ENCODE measurements around the gene IL1RL1. TPM values are rescaled to one million over a fixed set of nuclear protein-coding genes. Genes with fewer than 3 reads are reported as not detected.

Gene IL1RL1
- polyA plus RNA-seq, 2 of the 4 experiments (the other 2 are of a cell fraction): 0.04 to 0.84 TPM

DNA sequence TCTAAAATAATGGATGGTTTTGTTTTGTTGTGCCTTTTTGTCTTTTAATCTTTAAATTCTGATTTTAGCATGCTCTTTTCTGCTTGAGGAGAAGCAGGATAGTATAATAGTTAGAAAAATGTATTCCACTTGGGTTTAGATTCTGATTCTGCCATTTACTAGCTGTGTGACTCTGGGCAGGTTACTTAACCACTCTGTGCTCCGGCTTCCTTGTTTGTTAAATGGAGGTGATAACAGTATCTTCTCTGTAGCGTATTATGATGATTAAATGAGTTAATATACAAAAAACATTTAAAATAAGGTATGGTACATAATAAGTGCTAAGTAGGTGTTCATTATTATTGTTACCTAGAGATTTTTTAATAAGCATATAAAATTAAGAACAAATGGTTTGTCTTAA is 84.6 kb downstream of the IL1RL1 start:
- ChIA-PET POLR2A (no interaction called here), CTCF (no interaction called here)
- WGBS (ENCODE audit: missing lambda C conversion rate): 57% methylated on average over 2 of the region's 2 CpGs
- Histone ChIP-seq H3K4me3 (no peak overlapping the region), H3K4me1 (no peaks in the 10 kb centered on the region), H3K27ac (no peak overlapping the region), H3K4me2 (no peak overlapping the region), H3K9me3 (no peaks in the 10 kb centered on the region)
- no peak for ATAC-seq
- no peak for DNase-seq (ENCODE audit: low read depth in 1 of 2, low spot score in 1 of 2)
- FAIRE-seq: no peak
- TF ChIP-seq, protein P1, sequence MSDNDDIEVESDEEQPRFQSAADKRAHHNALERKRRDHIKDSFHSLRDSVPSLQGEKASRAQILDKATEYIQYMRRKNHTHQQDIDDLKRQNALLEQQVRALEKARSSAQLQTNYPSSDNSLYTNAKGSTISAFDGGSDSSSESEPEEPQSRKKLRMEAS (IDR thresholded peaks at IDR 0.05): no peak
- no peak for TF ChIP-seq RNF2 (IDR thresholded peaks at IDR 0.05; ENCODE audit: borderline replicate concordance, low read depth)
- TF ChIP-seq JUNB (IDR thresholded peaks at IDR 0.05): no peak
- TF ChIP-seq RARB (CRISPR knock-in tag; IDR thresholded peaks at IDR 0.05): no peak
- TF ChIP-seq, protein P2, sequence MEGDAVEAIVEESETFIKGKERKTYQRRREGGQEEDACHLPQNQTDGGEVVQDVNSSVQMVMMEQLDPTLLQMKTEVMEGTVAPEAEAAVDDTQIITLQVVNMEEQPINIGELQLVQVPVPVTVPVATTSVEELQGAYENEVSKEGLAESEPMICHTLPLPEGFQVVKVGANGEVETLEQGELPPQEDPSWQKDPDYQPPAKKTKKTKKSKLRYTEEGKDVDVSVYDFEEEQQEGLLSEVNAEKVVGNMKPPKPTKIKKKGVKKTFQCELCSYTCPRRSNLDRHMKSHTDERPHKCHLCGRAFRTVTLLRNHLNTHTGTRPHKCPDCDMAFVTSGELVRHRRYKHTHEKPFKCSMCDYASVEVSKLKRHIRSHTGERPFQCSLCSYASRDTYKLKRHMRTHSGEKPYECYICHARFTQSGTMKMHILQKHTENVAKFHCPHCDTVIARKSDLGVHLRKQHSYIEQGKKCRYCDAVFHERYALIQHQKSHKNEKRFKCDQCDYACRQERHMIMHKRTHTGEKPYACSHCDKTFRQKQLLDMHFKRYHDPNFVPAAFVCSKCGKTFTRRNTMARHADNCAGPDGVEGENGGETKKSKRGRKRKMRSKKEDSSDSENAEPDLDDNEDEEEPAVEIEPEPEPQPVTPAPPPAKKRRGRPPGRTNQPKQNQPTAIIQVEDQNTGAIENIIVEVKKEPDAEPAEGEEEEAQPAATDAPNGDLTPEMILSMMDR (IDR thresholded peaks at IDR 0.05): no peak
- no peak for TF ChIP-seq CBX2 (IDR thresholded peaks at IDR 0.05; ENCODE audit: borderline replicate concordance, low read depth)
- no peak for TF ChIP-seq HOXA7 (CRISPR knock-in tag; IDR thresholded peaks at IDR 0.05)
- TF ChIP-seq, protein P3, sequence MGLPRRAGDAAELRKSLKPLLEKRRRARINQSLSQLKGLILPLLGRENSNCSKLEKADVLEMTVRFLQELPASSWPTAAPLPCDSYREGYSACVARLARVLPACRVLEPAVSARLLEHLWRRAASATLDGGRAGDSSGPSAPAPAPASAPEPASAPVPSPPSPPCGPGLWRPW (IDR thresholded peaks at IDR 0.05): no peak
- TF ChIP-seq, protein P4, sequence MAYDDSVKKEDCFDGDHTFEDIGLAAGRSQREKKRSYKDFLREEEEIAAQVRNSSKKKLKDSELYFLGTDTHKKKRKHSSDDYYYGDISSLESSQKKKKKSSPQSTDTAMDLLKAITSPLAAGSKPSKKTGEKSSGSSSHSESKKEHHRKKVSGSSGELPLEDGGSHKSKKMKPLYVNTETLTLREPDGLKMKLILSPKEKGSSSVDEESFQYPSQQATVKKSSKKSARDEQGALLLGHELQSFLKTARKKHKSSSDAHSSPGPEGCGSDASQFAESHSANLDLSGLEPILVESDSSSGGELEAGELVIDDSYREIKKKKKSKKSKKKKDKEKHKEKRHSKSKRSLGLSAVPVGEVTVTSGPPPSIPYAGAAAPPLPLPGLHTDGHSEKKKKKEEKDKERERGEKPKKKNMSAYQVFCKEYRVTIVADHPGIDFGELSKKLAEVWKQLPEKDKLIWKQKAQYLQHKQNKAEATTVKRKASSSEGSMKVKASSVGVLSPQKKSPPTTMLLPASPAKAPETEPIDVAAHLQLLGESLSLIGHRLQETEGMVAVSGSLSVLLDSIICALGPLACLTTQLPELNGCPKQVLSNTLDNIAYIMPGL (CRISPR knock-in tag; IDR thresholded peaks at IDR 0.05; ENCODE audit: borderline replicate concordance): no peak
- no peak for TF ChIP-seq FOSL2 (IDR thresholded peaks at IDR 0.05)
- no peak for TF ChIP-seq FOSL2 (CRISPR knock-in tag; IDR thresholded peaks at IDR 0.05)
- no peak for TF ChIP-seq PHF8 (IDR thresholded peaks at IDR 0.05; ENCODE audit: borderline replicate concordance, low read depth)
- TF ChIP-seq CHD4 (IDR thresholded peaks at IDR 0.05; ENCODE audit: borderline replicate concordance): no peak
- TF ChIP-seq TFCP2L1 (CRISPR knock-in tag; IDR thresholded peaks at IDR 0.05): no peak
- TF ChIP-seq JUN (IDR thresholded peaks at IDR 0.05): no peak
- no peak for TF ChIP-seq FOXS1 (CRISPR knock-in tag; IDR thresholded peaks at IDR 0.05)
- TF ChIP-seq NR3C1 (IDR thresholded peaks at IDR 0.05): no peak
- no peak for TF ChIP-seq ZNF302 (CRISPR knock-in tag; IDR thresholded peaks at IDR 0.05)
- no peak for TF ChIP-seq TP53 (CRISPR knock-in tag; IDR thresholded peaks at IDR 0.05)

- Histone ChIP-seq H3K4me1 (no peaks in the 10 kb centered on the region), H3K9me3 (no peaks in the 10 kb centered on the region), H3K4me3 (no peak overlapping the region), H3K27ac (no peak overlapping the region), H3K4me2 (no peak overlapping the region)
- TF ChIP-seq CBX2 (IDR thresholded peaks at IDR 0.05; ENCODE audit: borderline replicate concordance, low read depth): no peak
- TF ChIP-seq FOSB (CRISPR knock-in tag; IDR thresholded peaks at IDR 0.05): no peak
- no peak for TF ChIP-seq ESRRA (IDR thresholded peaks at IDR 0.05; ENCODE audit: borderline replicate concordance, low read length)
- no peak for TF ChIP-seq RAD21 (conservative IDR thresholded peaks at IDR 0.05 in 1 of 2, IDR thresholded peaks at IDR 0.05 in 1 of 2)
- no peak for TF ChIP-seq HOXA7 (CRISPR knock-in tag; IDR thresholded peaks at IDR 0.05)
- no peak for TF ChIP-seq NFE2L2 (conservative IDR thresholded peaks at IDR 0.05; ENCODE audit: low read length)
- no peak for TF ChIP-seq ZNF302 (CRISPR knock-in tag; IDR thresholded peaks at IDR 0.05)
- TF ChIP-seq, protein P4 (CRISPR knock-in tag; IDR thresholded peaks at IDR 0.05; ENCODE audit: borderline replicate concordance): no peak
- TF ChIP-seq RFX5 (IDR thresholded peaks at IDR 0.05): no peak
- no peak for TF ChIP-seq HDAC2 (IDR thresholded peaks at IDR 0.05)
- no peak for TF ChIP-seq MAZ (IDR thresholded peaks at IDR 0.05; ENCODE audit: borderline replicate concordance, low read depth, low read length)
- TF ChIP-seq TP53 (CRISPR knock-in tag; IDR thresholded peaks at IDR 0.05): no peak
- no peak for TF ChIP-seq BHLHE40 (IDR thresholded peaks at IDR 0.05; ENCODE audit: low read depth, low read length)
- TF ChIP-seq, protein P1 (IDR thresholded peaks at IDR 0.05): no peak
- TF ChIP-seq, protein P3 (IDR thresholded peaks at IDR 0.05): no peak
- no peak for TF ChIP-seq CHD4 (IDR thresholded peaks at IDR 0.05; ENCODE audit: borderline replicate concordance)
- DNase-seq (ENCODE audit: low read depth in 1 of 2, low spot score in 1 of 2) (no peak), FAIRE-seq (no peak), ATAC-seq (no peak)
- 57% methylated on average over 6 of the region's 6 CpGs for WGBS (ENCODE audit: missing lambda C conversion rate)
- CTCF ChIA-PET: no interaction called here
- POLR2A ChIA-PET: no interaction called here
These were observed 85.8 kb downstream of the IL1RL1 start for GRCh38 chr2:102397209-102397608.
